ENCODE data around the gene ST7. TPM values are rescaled to one million over a fixed set of nuclear protein-coding genes. Genes with fewer than 3 reads are reported as not detected.

The ST7 gene
- total RNA-seq, 1 experiment from 2014 or later, result 12.9 TPM

DNA sequence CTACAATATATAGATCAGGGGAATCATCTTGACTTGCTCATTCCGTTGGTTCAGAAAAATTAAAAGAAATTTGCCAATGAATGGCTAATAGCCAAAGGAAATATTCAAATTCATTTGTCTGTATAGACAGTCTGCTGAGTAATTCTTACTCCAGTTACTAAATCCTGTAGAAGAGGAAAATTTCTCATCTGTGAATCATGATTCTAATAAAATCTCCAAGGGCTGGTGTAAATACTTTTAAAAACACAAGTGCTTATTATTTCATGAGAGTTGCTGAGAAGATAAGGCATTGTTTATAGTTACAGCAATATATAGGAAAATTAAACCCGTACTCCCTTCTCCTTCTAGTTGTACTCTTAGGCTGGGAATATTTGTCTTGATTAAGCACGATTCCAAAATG lies 316.6 kb downstream of the ST7 start:
- peak; percentile 68 for DNase-seq (ENCODE audit: low spot score)

- peak; percentile 55 for DNase-seq (ENCODE audit: low spot score)
Observed at GRCh38 chr7:117270371-117270770, 317.1 kb downstream of the ST7 start.

DNA sequence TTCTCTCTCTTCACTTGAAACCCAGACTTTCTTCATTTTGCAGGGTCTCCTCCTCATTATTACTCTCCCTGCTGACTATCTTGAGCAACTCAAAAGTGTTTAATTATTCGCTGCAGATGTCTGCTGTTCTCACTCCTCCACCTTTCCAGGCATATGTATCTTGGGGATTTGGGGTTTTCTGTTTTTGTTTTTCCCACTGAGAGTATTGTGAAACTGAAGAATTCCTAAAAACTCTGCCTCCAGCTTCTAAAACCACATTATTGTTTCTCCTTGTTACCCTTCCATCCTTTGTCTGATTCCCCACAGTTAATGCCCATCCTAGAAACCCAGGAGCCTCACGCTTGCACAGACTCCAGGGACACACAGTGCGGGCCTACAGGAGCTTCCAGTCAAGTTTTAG lies 318.3 kb downstream of the ST7 start:
- DNase-seq (ENCODE audit: low spot score), result no peak

- no peak for DNase-seq (ENCODE audit: low spot score)
Observed at GRCh38 chr7:117272017-117272759, 318.9 kb downstream of the ST7 start.

DNA sequence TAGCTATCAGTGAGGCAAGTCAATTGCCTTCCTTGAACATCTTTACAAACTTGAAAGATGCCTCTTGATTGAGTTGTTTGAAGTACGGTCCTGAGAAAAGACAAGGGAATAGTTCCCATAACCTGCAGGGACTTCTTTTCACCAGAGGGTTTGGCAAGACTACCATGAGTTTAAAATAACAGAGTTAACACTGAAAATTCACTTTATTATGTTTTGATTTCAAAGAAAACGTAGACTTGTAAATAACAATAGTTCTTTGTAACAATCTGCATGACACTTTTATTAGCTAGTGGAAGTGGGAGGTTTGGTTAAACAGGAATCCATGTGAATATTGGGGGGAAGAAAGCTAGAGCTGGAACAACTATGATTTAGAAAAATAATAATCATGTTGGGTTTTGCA lies 320.0 kb downstream of the ST7 start:
- no peak for DNase-seq (ENCODE audit: low spot score)

- no peak for DNase-seq (ENCODE audit: low spot score)
Observed at GRCh38 chr7:117273814-117274225, 320.5 kb downstream of the ST7 start.

DNA sequence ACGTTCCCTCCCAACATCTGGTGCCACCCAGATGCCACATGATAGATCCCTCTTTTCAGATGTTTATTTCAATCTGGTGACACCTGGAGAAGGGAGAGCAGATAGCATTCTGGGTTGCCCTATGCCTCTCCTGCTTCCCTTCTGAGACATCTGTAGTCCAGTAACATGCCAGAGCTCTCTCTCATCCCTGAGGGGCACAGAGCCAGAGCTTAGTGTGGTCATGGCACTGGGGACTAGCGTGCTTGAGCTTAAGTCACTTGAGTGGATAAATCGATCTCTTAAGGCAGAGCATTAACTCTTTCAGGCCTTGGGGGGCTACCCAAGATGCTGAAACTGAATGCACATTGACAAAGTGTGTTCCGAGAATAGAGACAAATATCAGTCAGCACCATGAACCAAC lies 321.6 kb downstream of the ST7 start:
- no peak for DNase-seq (ENCODE audit: low spot score)

DNA sequence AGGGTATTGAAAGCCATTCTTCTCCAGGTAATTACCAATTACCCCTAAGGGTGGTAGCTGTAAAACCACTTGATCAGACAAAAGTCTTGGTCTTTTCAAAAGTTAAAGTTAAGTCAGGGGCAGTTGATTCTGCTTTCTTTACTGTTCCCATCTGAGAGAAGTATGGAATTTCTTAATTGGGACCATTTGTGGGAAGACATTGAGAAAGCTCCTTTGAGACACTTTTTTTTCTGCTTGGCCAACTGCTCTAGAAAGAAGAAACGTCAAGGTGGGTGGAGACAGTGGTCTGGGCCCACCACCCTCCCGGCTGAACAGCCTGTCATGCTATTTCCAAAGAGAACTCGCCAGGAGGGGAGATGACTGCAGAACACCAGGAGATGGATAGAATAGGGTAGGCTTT lies 324.3 kb downstream of the ST7 start:
- DNase-seq (ENCODE audit: low spot score), result no peak

GRCh38 chr7:117278040-117278439 lies 324.7 kb downstream of the ST7 start:
- DNase-seq (ENCODE audit: low spot score), result no peak

GRCh38 chr7:117279203-117279602 lies 325.9 kb downstream of the ST7 start:
- DNase-seq (ENCODE audit: low spot score), result no peak

Other genes with a start within 250 kb of the ST7 start
- 201 and 225 TPM in 2 replicates for gene CAPZA2, start 90.9 kb upstream of the ST7 start, total RNA-seq (2014; rRNA removed; shearing (Covaris generic))